HepG2 (cell line): Measurements from ENCODE around the gene NDRG2. TPM values are rescaled to one million over a fixed set of nuclear protein-coding genes. Genes with fewer than 3 reads are reported as not detected.

Experiments used
- CBX2 ChIP-seq, 2 experiments: fragments of 200-600 bp in 1 of 2; sonication (generic); formaldehyde crosslinking in 1 of 2; IDR thresholded peaks; 2 replicates each; pipeline versions ENCODE4 v1.7.0 to v1.8.1; 2018 to 2022; ENCODE audit warnings: low read depth in 2 of 2, low read length in 1 of 2, mild to moderate bottlenecking in 1 of 2, missing genetic modification reagents in 1 of 2
- DNMT1 ChIP-seq: sonication (generic); formaldehyde crosslinking; IDR thresholded peaks from 2 replicates; pipeline ENCODE4 v1.5.1; 2020; ENCODE audit warnings: mild to moderate bottlenecking, missing genetic modification reagents
- ISX ChIP-seq: sonication (generic); formaldehyde crosslinking; conservative IDR thresholded peaks from 2 replicates; pipeline ENCODE4 v1.5.0; 2020; ENCODE audit warnings: missing genetic modification reagents
- NAIF1 ChIP-seq: sonication (generic); formaldehyde crosslinking; IDR thresholded peaks from 2 replicates; pipeline ENCODE4 v1.5.0; 2020; ENCODE audit warnings: mild to moderate bottlenecking, missing genetic modification reagents, borderline replicate concordance
- SCMH1 ChIP-seq: sonication (generic); formaldehyde crosslinking; IDR thresholded peaks from 2 replicates; pipeline ENCODE4 v1.9.0; 2021; ENCODE audit warnings: missing genetic modification reagents, mild to moderate bottlenecking, borderline replicate concordance
- SKI ChIP-seq: fragments of 450-650 bp; IDR thresholded peaks from one replicate; pipeline ENCODE4 v1.6.1; 2018; ENCODE audit warnings: mild to moderate bottlenecking; ENCODE audit not compliant: partially characterized antibody
- TBL1XR1 ChIP-seq: fragments of 150-350 bp; IDR thresholded peaks from 2 replicates; pipeline ENCODE4 v1.6.1; 2014; ENCODE audit warnings: borderline replicate concordance, low read length; ENCODE audit not compliant: partially characterized antibody
- ZFX ChIP-seq: sonication (generic); formaldehyde crosslinking; IDR thresholded peaks from 2 replicates; pipeline ENCODE4 v1.4.0; 2020; ENCODE audit warnings: mild to moderate bottlenecking, low read depth, missing genetic modification reagents, moderate library complexity
- ZMYM2 ChIP-seq: sonication (generic); formaldehyde crosslinking; IDR thresholded peaks from 2 replicates; pipeline ENCODE4 v1.8.0; 2022; ENCODE audit warnings: mild to moderate bottlenecking, missing genetic modification reagents
- ZNF383 ChIP-seq: sonication (generic); formaldehyde crosslinking; IDR thresholded peaks from 2 replicates; pipeline ENCODE4 v1.4.0; 2020; ENCODE audit warnings: missing genetic modification reagents, mild to moderate bottlenecking, borderline replicate concordance
- ZNF430 ChIP-seq: sonication (generic); formaldehyde crosslinking; IDR thresholded peaks from 2 replicates; pipeline ENCODE4 v1.9.0; 2021; ENCODE audit warnings: mild to moderate bottlenecking, missing genetic modification reagents
- ZNF431 ChIP-seq: sonication (generic); formaldehyde crosslinking; IDR thresholded peaks from 2 replicates; pipeline ENCODE4 v1.9.0; 2022; ENCODE audit warnings: missing genetic modification reagents, low read depth, mild to moderate bottlenecking, borderline replicate concordance
- ZNF577 ChIP-seq: sonication (generic); formaldehyde crosslinking; IDR thresholded peaks from 2 replicates; pipeline ENCODE4 v1.4.0; 2020; ENCODE audit warnings: mild to moderate bottlenecking, low read depth, missing genetic modification reagents, borderline replicate concordance
- ZNF629 ChIP-seq: sonication (generic); formaldehyde crosslinking; conservative IDR thresholded peaks from 2 replicates; pipeline ENCODE4 v1.5.0; 2020; ENCODE audit warnings: missing genetic modification reagents
- ZSCAN31 ChIP-seq: sonication (generic); formaldehyde crosslinking; IDR thresholded peaks from 2 replicates; pipeline ENCODE4 v1.5.0; 2020; ENCODE audit warnings: low read depth, mild to moderate bottlenecking, missing genetic modification reagents
- polyA plus RNA-seq, 8 experiments: library from polyadenylated mRNA; depleted of rRNA in 3 of 8; stranded (reverse) in 7 of 8; unstranded in 1 of 8; fragments of >200 nt; fragmentation: Illumina TruSeq in 4 of 8; extraction: Trizol in 4 of 8; gene quantifications; 2 replicates each; pipeline versions ENCODE4 v1.2.1 to v1.2.3, GENCODE V29; 2011 to 2016; ENCODE audit warnings: low read depth in 4 of 8, missing spikeins in 1 of 8, mixed read lengths in 1 of 8; ENCODE audit not compliant: insufficient read depth in 1 of 8
- total RNA-seq, 5 experiments: library from RNA; depleted of rRNA; stranded (reverse); fragments of >200 nt; fragmentation: Illumina TruSeq; extraction: Trizol; gene quantifications; 2 replicates each; pipeline ENCODE4 v1.2.3, GENCODE V29; 2016; ENCODE audit warnings: low read depth in 1 of 5
- TF ChIP-seq, protein P1 (sequence below): sonication (generic); formaldehyde crosslinking; IDR thresholded peaks from 2 replicates; pipeline ENCODE4 v1.4.0; 2020; ENCODE audit warnings: missing genetic modification reagents, borderline replicate concordance
- TF ChIP-seq, protein P2 (sequence below): sonication (generic); formaldehyde crosslinking; IDR thresholded peaks from 2 replicates; pipeline ENCODE4 v1.5.1; 2020; ENCODE audit warnings: missing genetic modification reagents, mild to moderate bottlenecking, borderline replicate concordance
- TF ChIP-seq, protein P3 (sequence below): sonication (generic); formaldehyde crosslinking; IDR thresholded peaks from 2 replicates; pipeline ENCODE4 v1.5.1; 2020; ENCODE audit warnings: mild to moderate bottlenecking, missing genetic modification reagents, borderline replicate concordance

Gene NDRG2
- total and polyA plus RNA-seq, 2 of the 13 experiments (the other 11 are each of a cell fraction or from before 2014, with no cell fraction given) = 27.2 to 189 TPM

DNA sequence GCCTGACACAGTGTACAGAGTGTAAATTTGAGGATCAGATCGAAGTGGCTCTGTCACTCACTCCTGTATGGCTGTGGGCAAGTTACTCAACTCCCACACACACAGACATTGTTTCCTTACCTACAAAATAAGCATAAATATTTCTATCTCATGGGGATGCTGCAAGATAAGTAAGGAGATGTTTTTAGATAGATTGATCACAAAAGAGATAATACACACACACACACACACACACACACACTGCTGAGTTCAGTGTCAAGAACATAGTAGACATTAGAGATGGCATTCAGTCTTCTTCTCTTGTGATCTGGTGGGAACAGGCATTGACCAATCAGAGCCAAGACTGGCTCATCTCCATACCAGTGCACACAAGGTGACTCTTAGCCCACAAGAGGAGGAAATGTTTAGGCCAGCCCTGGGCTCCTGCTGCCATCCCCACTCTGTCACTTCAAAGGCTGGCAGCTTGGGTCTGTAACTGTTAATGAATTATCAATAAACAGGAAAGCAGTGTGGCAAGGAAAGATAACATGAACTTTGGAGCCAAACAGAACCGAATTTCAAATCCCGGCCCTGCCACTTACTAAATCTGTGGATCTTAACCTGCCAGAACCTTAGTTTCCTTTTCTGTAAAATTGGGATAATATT is 29.4 kb upstream of the NDRG2 start (continued):
- TF ChIP-seq, protein P1, sequence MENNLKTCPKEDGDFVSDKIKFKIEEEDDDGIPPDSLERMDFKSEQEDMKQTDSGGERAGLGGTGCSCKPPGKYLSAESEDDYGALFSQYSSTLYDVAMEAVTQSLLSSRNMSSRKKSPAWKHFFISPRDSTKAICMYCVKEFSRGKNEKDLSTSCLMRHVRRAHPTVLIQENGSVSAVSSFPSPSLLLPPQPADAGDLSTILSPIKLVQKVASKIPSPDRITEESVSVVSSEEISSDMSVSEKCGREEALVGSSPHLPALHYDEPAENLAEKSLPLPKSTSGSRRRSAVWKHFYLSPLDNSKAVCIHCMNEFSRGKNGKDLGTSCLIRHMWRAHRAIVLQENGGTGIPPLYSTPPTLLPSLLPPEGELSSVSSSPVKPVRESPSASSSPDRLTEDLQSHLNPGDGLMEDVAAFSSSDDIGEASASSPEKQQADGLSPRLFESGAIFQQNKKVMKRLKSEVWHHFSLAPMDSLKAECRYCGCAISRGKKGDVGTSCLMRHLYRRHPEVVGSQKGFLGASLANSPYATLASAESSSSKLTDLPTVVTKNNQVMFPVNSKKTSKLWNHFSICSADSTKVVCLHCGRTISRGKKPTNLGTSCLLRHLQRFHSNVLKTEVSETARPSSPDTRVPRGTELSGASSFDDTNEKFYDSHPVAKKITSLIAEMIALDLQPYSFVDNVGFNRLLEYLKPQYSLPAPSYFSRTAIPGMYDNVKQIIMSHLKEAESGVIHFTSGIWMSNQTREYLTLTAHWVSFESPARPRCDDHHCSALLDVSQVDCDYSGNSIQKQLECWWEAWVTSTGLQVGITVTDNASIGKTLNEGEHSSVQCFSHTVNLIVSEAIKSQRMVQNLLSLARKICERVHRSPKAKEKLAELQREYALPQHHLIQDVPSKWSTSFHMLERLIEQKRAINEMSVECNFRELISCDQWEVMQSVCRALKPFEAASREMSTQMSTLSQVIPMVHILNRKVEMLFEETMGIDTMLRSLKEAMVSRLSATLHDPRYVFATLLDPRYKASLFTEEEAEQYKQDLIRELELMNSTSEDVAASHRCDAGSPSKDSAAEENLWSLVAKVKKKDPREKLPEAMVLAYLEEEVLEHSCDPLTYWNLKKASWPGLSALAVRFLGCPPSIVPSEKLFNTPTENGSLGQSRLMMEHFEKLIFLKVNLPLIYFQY = peak; percentile 90; the same call in 1 of the 2 replicates
- peak; percentile 77 for TF ChIP-seq SKI
- TF ChIP-seq, protein P2, sequence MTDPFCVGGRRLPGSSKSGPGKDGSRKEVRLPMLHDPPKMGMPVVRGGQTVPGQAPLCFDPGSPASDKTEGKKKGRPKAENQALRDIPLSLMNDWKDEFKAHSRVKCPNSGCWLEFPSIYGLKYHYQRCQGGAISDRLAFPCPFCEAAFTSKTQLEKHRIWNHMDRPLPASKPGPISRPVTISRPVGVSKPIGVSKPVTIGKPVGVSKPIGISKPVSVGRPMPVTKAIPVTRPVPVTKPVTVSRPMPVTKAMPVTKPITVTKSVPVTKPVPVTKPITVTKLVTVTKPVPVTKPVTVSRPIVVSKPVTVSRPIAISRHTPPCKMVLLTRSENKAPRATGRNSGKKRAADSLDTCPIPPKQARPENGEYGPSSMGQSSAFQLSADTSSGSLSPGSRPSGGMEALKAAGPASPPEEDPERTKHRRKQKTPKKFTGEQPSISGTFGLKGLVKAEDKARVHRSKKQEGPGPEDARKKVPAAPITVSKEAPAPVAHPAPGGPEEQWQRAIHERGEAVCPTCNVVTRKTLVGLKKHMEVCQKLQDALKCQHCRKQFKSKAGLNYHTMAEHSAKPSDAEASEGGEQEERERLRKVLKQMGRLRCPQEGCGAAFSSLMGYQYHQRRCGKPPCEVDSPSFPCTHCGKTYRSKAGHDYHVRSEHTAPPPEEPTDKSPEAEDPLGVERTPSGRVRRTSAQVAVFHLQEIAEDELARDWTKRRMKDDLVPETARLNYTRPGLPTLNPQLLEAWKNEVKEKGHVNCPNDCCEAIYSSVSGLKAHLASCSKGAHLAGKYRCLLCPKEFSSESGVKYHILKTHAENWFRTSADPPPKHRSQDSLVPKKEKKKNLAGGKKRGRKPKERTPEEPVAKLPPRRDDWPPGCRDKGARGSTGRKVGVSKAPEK (CRISPR knock-in tag) = no peak
- no peak for TF ChIP-seq ZNF577
- TF ChIP-seq DNMT1 (CRISPR knock-in tag) = no peak
- TF ChIP-seq NAIF1 (CRISPR knock-in tag) = peak; percentile 69; the same call in 1 of the 2 replicates
- TF ChIP-seq ZNF430 (CRISPR knock-in tag) = peak; percentile 97
- peak; percentile 78 for TF ChIP-seq ZFX (CRISPR knock-in tag)
- TF ChIP-seq SCMH1 = no peak
- TF ChIP-seq, protein P3, sequence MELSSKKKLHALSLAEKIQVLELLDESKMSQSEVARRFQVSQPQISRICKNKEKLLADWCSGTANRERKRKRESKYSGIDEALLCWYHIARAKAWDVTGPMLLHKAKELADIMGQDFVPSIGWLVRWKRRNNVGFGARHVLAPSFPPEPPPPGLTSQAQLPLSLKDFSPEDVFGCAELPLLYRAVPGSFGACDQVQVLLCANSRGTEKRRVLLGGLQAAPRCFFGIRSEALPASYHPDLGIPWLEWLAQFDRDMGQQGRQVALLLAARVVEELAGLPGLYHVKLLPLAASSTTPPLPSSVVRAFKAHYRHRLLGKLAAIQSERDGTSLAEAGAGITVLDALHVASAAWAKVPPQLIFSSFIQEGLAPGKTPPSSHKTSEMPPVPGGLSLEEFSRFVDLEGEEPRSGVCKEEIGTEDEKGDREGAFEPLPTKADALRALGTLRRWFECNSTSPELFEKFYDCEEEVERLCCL = no peak
- peak; percentile 27 for TF ChIP-seq TBL1XR1
- TF ChIP-seq CBX2 (IDR thresholded peaks at IDR 0.05; ENCODE audit: low read depth, low read length) = no peak
- no peak for TF ChIP-seq CBX2 (CRISPR knock-in tag; IDR thresholded peaks at IDR 0.05; ENCODE audit: low read depth)
- TF ChIP-seq ZNF431 (CRISPR knock-in tag) = 0 out of 2 replicates have a peak, but pooled peaks have one; percentile 28
- TF ChIP-seq ZSCAN31 = 0 out of 2 replicates have a peak, but pooled peaks have one; percentile 16
- TF ChIP-seq ZNF383 (CRISPR knock-in tag) = no peak
- peak; percentile 65 for TF ChIP-seq ZNF629
- peak; percentile 77; the same call in 1 of the 2 replicates for TF ChIP-seq ZMYM2 (CRISPR knock-in tag)
- no peak for TF ChIP-seq ISX (CRISPR knock-in tag)
